Measurements from ENCODE around the gene EXOC2. TPM values are rescaled to one million over a fixed set of nuclear protein-coding genes. Genes with fewer than 3 reads are reported as not detected.
A peak's percentile ranks its signal among the peaks of the same experiment; 100 is the strongest.

Gene EXOC2
- total and polyA plus RNA-seq, 2 donors: 12.1 to 22.1 TPM

DNA sequence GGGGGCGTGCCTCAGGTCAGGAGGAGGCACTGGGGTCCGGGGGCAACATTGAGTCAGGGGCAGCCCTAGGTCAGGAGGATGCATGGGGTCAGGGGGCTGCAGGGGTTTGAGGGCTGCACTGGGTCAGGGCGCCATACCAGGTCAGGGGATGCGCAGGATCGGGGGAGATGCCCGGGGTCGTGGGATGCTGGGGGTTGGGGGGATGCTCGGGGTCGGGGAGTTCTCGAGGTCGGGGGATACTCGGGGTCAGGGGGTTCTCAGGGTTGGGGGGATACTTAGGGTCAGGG, 727 bp upstream of the EXOC2 start:
- Histone ChIP-seq H3K9me3 (ENCODE audit: control insufficient read depth in 2 of 2, insufficient read depth in 1 of 2, low read length in 1 of 2) (no peaks in the 10 kb centered on the region), H3K36me3 (ENCODE audit: control insufficient read depth in 2 of 2, insufficient read depth in 2 of 2, low read length in 1 of 2) (peaks cover 0 to 7% of the 10 kb centered on the region in 2 donors), H3K4me1 (ENCODE audit: control insufficient read depth in 2 of 2, insufficient read depth in 2 of 2, low read length in 2 of 2) (peaks cover 2 to 9% of the 10 kb centered on the region in 2 donors), H3K27ac (ENCODE audit: low read depth in 1 of 2, low read length in 1 of 2) (no peak overlapping the region), H3K4me3 (ENCODE audit: low read length in 2 of 2) (peak overlapping the region; percentile 74 to 93), H3K27me3 (ENCODE audit: control insufficient read depth in 2 of 2, insufficient read depth in 1 of 2, low read length in 1 of 2) (no peaks in the 10 kb centered on the region)
- 97% methylated on average over 12 of the region's 12 CpGs for WGBS
- no peak for DNase-seq (ENCODE audit: low read depth in 6 of 9, low spot score in 9 of 9)

DNA sequence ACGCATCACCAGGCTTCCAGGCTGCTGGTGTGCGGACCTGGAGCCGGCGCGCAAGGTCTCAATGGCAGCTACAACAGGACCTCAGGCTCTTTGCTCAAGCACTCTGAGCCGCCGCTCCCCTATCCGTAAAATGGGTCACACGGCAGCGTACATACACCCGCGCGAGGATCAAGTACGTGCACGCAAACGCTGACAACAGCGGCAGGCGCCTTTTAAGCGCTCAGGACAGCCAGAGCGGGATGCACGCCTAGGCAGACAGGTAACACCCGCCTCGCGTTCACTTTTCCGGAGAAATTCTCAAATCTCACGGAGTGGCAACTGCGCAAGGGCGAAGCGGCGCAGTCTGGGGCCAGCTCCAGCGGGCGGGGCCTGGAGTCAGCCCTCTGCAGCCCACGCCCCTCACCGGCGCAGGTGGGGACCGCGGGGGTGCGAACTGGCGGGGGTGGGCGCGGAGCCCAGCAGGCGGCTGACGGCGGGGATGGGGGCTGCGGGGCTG, 535 bp downstream of the EXOC2 start:
- Histone ChIP-seq H3K27ac (ENCODE audit: low read depth in 1 of 2, low read length in 1 of 2) (peak overlapping the region; percentile 68 to 93), H3K27me3 (ENCODE audit: control insufficient read depth in 2 of 2, insufficient read depth in 1 of 2, low read length in 1 of 2) (no peaks in the 10 kb centered on the region), H3K4me1 (ENCODE audit: control insufficient read depth in 2 of 2, insufficient read depth in 2 of 2, low read length in 2 of 2) (peaks cover 2 to 9% of the 10 kb centered on the region in 2 donors), H3K36me3 (ENCODE audit: control insufficient read depth in 2 of 2, insufficient read depth in 2 of 2, low read length in 1 of 2) (peaks cover 5 to 10% of the 10 kb centered on the region in 2 donors), H3K9me3 (ENCODE audit: control insufficient read depth in 2 of 2, insufficient read depth in 1 of 2, low read length in 1 of 2) (no peaks in the 10 kb centered on the region), H3K4me3 (ENCODE audit: low read length in 2 of 2) (peak overlapping the region; percentile 74 to 93)
- peak; percentile 40 to 85 (median 60) for DNase-seq (ENCODE audit: low read depth in 6 of 9, low spot score in 9 of 9)
- 2% methylated on average over 45 of the region's 45 CpGs for WGBS

DNA sequence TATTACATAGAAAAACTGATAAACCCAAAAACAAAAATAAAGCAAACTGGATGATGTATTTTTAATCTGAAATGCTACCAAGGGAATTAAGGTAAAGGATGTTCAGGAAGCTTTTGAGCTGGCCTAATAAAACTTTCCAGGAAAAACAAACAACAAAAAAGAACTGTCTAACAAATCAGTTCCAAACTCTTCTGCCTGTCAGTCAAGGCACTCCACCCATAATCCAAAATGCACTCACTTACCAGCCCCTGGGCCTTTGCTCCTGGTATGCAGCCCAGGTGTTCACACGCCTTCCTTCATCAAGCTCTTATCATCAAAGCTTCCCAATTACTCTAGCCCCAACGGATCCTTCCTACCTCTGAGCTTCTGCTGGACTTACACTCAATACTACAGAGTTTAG, 3.7 kb downstream of the EXOC2 start:
- DNase-seq (ENCODE audit: low read depth in 6 of 9, low spot score in 9 of 9): no peak
- Histone ChIP-seq H3K27me3 (ENCODE audit: control insufficient read depth in 2 of 2, insufficient read depth in 1 of 2, low read length in 1 of 2) (no peaks in the 10 kb centered on the region), H3K36me3 (ENCODE audit: control insufficient read depth in 2 of 2, insufficient read depth in 2 of 2, low read length in 1 of 2) (peaks cover 5 to 10% of the 10 kb centered on the region in 2 donors), H3K4me3 (ENCODE audit: low read length in 2 of 2) (no peak overlapping the region), H3K27ac (ENCODE audit: low read depth in 1 of 2, low read length in 1 of 2) (no peak overlapping the region), H3K9me3 (ENCODE audit: control insufficient read depth in 2 of 2, insufficient read depth in 1 of 2, low read length in 1 of 2) (no peaks in the 10 kb centered on the region), H3K4me1 (ENCODE audit: control insufficient read depth in 2 of 2, insufficient read depth in 2 of 2, low read length in 2 of 2) (peaks cover 2 to 12% of the 10 kb centered on the region in 2 donors)
- WGBS: 49% methylated on average over 2 of the region's 2 CpGs

DNA sequence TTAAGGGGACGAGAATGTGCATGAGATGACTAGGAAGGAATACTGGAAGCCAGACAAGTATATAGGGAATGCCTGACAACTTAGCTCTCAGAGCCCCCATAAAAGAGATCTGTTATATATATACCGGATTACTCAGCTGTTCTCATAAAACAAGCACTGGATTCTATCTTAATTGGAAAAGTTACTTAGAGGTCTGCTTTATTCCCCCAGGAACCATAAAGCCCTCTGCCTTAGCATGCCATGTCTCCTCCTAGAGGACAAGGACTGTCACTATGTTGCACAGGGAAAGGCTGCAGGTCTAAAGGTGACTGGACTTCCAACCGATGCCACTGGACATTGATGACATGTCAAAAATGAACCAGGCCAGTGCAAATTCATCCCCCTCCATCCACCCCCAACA, 6.4 kb downstream of the EXOC2 start:
- H3K4me3 ChIP-seq (ENCODE audit: low read length in 2 of 2): no peak overlapping the region
- H3K4me1 ChIP-seq (ENCODE audit: control insufficient read depth in 2 of 2, insufficient read depth in 2 of 2, low read length in 2 of 2): peaks cover 0 to 10% of the 10 kb centered on the region in 2 donors
- no peaks in the 10 kb centered on the region for H3K9me3 ChIP-seq (ENCODE audit: control insufficient read depth in 2 of 2, insufficient read depth in 1 of 2, low read length in 1 of 2)
- peaks cover 5 to 10% of the 10 kb centered on the region in 2 donors for H3K36me3 ChIP-seq (ENCODE audit: control insufficient read depth in 2 of 2, insufficient read depth in 2 of 2, low read length in 1 of 2)
- H3K27ac ChIP-seq (ENCODE audit: low read depth in 1 of 2, low read length in 1 of 2): no peak overlapping the region
- WGBS: 99% methylated on average over 3 of the region's 3 CpGs
- H3K27me3 ChIP-seq (ENCODE audit: control insufficient read depth in 2 of 2, insufficient read depth in 1 of 2, low read length in 1 of 2): no peaks in the 10 kb centered on the region
- DNase-seq (ENCODE audit: low read depth in 6 of 9, low spot score in 9 of 9): no peak

DNA sequence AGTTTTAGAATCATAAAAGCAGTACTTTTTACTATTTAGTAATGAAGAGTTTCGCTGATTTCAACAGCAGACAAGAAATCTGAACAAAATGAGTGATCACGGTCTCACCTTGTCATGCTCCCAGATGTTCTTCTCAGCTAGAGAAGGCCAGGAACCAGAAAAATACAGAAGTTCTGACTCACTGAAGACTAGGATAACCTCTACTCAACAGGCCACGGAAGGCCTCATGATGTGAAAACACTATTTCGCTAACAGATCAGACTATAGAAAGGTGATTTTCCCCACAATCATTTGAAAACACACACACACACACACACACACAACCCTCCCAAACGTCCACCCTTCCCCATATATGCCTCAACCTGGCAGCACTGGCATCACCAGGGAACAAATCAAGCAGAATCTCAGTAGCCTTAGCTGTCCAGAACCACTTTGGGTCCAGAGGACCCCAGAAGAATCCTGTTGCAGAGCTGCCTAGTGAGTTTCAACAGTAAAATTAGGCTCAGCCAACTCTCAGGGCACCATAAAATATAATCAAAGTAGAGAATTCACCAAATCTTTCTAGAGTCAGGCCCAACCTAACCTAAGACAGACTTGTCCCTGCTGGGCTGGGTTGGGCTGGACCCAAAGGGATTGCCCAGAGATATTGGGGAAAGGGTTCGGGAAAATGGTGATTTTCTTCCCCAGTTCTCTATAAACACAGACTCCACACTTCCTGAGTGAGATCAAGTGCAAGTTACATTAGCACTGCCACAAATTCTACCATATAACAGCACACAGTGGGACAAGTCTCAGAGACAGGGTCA, 7.9 kb downstream of the EXOC2 start:
- Histone ChIP-seq H3K4me3 (ENCODE audit: low read length in 2 of 2) (no peak overlapping the region), H3K36me3 (ENCODE audit: control insufficient read depth in 2 of 2, insufficient read depth in 2 of 2, low read length in 1 of 2) (peaks cover 5 to 10% of the 10 kb centered on the region in 2 donors), H3K27ac (ENCODE audit: low read depth in 1 of 2, low read length in 1 of 2) (no peak overlapping the region), H3K9me3 (ENCODE audit: control insufficient read depth in 2 of 2, insufficient read depth in 1 of 2, low read length in 1 of 2) (no peaks in the 10 kb centered on the region), H3K4me1 (ENCODE audit: control insufficient read depth in 2 of 2, insufficient read depth in 2 of 2, low read length in 2 of 2) (peaks cover 0 to 10% of the 10 kb centered on the region in 2 donors), H3K27me3 (ENCODE audit: control insufficient read depth in 2 of 2, insufficient read depth in 1 of 2, low read length in 1 of 2) (no peaks in the 10 kb centered on the region)
- 84% methylated on average over 6 of the region's 6 CpGs for WGBS
- no peak for DNase-seq (ENCODE audit: low read depth in 6 of 9, low spot score in 9 of 9)

DNA sequence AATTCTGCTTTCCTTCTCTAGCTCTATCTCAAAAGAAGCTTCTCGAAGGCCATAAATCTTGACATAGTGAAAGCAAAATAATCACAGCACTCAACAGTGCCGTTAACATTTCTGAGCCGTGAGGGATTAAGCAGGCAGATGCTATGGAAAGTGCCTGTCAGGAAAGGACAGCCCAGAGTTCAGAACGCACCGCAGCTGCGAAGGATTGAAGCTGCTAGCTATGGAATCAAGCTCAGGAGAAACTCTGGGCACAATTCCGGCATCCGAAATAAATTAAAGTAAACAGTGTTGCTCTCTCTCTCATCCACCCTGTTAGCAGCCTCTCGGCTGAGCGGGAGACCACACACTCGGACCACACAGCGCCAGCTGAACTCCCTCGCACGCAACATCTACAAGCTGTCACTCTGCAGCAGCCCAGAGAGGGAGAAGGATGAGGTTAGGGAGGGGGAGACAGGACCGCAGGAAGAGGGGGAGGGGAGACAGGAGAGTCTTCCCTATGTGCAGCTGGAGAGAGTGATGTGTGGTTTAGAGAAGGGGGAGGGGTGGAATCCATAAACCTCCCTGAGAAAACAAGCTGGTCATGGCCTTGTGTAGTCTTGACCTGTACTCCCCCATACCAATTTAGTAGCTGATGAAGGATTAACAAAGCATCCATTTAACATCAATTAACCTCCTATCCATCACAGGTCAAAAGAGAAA, 9.0 kb downstream of the EXOC2 start:
- Histone ChIP-seq H3K9me3 (ENCODE audit: control insufficient read depth in 2 of 2, insufficient read depth in 1 of 2, low read length in 1 of 2) (no peaks in the 10 kb centered on the region), H3K27me3 (ENCODE audit: control insufficient read depth in 2 of 2, insufficient read depth in 1 of 2, low read length in 1 of 2) (no peaks in the 10 kb centered on the region), H3K36me3 (ENCODE audit: control insufficient read depth in 2 of 2, insufficient read depth in 2 of 2, low read length in 1 of 2) (peaks cover 5% of the 10 kb centered on the region in 2 donors), H3K4me3 (ENCODE audit: low read length in 2 of 2) (no peak overlapping the region), H3K4me1 (ENCODE audit: control insufficient read depth in 2 of 2, insufficient read depth in 2 of 2, low read length in 2 of 2) (peaks cover 0 to 10% of the 10 kb centered on the region in 2 donors), H3K27ac (ENCODE audit: low read depth in 1 of 2, low read length in 1 of 2) (no peak overlapping the region)
- DNase-seq (ENCODE audit: low read depth in 6 of 9, low spot score in 9 of 9): peak in 2 of 9 donors; percentile 9 to 41
- WGBS: 57% methylated on average over 15 of the region's 15 CpGs

DNA sequence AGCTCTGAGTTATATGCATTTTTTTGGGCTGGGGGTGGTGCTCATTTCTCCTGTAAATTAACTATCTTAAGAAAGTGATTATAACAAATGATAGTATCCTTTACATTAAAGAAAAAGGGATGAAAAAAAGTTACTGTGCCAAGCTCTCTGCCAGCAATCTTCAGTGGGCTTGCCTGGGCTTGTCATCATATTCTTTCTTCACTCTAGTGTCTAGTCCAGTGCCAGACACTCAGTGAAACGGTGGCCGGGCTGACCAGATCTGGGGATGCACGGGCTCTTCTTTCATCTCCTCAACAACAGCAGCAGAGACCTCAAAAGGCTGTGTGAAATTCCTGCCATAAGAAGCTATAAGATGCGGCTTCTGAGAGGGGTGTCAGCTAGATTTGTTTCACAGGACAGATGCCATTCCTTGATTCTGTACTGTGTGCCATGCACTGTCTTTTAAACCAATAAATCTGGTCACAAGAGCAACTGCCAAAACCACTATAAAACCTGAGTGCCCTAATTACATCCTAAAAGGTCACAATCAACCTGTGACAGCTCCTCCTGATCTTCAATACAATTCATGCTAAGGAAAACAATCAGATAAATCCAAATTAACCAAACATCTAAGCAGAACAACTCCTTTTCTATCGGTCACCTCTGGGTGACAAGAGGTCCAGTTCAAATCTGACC, 12.1 kb downstream of the EXOC2 start:
- Histone ChIP-seq H3K9me3 (ENCODE audit: control insufficient read depth in 2 of 2, insufficient read depth in 1 of 2, low read length in 1 of 2) (no peaks in the 10 kb centered on the region), H3K36me3 (ENCODE audit: control insufficient read depth in 2 of 2, insufficient read depth in 2 of 2, low read length in 1 of 2) (no peaks in the 10 kb centered on the region), H3K4me3 (ENCODE audit: low read length in 2 of 2) (no peak overlapping the region), H3K4me1 (ENCODE audit: control insufficient read depth in 2 of 2, insufficient read depth in 2 of 2, low read length in 2 of 2) (peaks cover 0 to 10% of the 10 kb centered on the region in 2 donors), H3K27me3 (ENCODE audit: control insufficient read depth in 2 of 2, insufficient read depth in 1 of 2, low read length in 1 of 2) (no peaks in the 10 kb centered on the region), H3K27ac (ENCODE audit: low read depth in 1 of 2, low read length in 1 of 2) (no peak overlapping the region)
- WGBS: 96% methylated on average over 5 of the region's 5 CpGs
- DNase-seq (ENCODE audit: low read depth in 6 of 9, low spot score in 9 of 9): no peak

DNA sequence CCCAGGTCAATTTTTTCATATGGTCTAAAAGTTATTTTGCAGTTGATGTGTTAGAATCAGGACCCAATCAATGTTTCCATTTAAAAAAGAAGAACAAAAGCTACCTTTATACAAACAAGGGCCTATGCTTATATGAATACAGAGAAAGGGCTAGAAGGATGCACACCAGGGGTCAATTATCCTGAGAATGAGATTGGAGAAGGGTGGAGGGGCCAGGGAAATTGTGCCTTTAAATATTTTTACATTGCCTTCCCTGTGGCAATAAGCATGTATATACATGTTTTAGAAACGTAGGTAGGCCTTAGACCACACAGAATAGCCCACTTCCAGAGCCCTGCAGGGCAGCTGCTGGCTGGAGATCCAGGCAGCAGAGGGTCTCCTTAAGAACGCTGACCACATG, 12.7 kb downstream of the EXOC2 start:
- 88% methylated on average over 2 of the region's 2 CpGs for WGBS
- Histone ChIP-seq H3K4me1 (ENCODE audit: control insufficient read depth in 2 of 2, insufficient read depth in 2 of 2, low read length in 2 of 2) (peaks cover 0 to 10% of the 10 kb centered on the region in 2 donors), H3K27me3 (ENCODE audit: control insufficient read depth in 2 of 2, insufficient read depth in 1 of 2, low read length in 1 of 2) (no peaks in the 10 kb centered on the region), H3K9me3 (ENCODE audit: control insufficient read depth in 2 of 2, insufficient read depth in 1 of 2, low read length in 1 of 2) (no peaks in the 10 kb centered on the region), H3K36me3 (ENCODE audit: control insufficient read depth in 2 of 2, insufficient read depth in 2 of 2, low read length in 1 of 2) (no peaks in the 10 kb centered on the region), H3K4me3 (ENCODE audit: low read length in 2 of 2) (no peak overlapping the region), H3K27ac (ENCODE audit: low read depth in 1 of 2, low read length in 1 of 2) (no peak overlapping the region)
- no peak for DNase-seq (ENCODE audit: low read depth in 6 of 9, low spot score in 9 of 9)

DNA sequence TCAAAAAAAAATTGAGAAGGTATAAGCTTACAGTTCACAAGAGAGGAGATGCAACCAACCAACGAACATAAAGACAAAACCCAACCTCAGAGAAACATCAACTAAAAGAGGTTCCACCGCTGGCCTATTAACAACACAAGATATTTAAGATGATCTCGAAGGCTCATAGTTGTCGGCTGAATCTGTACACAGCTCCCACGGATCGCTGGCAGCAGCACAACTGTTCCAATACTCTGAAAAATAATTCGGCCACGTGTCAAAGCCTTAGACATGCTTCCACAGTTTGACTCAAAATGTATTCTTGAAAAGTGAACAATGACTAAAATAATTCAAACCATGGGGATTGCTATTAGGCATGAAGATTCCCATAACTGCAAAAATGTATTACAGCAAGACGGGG, 13.7 kb downstream of the EXOC2 start:
- H3K4me1 ChIP-seq (ENCODE audit: control insufficient read depth in 2 of 2, insufficient read depth in 2 of 2, low read length in 2 of 2): peaks cover 0 to 6% of the 10 kb centered on the region in 2 donors
- no peak overlapping the region for H3K4me3 ChIP-seq (ENCODE audit: low read length in 2 of 2)
- H3K36me3 ChIP-seq (ENCODE audit: control insufficient read depth in 2 of 2, insufficient read depth in 2 of 2, low read length in 1 of 2): no peaks in the 10 kb centered on the region
- no peak overlapping the region for H3K27ac ChIP-seq (ENCODE audit: low read depth in 1 of 2, low read length in 1 of 2)
- DNase-seq (ENCODE audit: low read depth in 6 of 9, low spot score in 9 of 9): no peak
- no peaks in the 10 kb centered on the region for H3K27me3 ChIP-seq (ENCODE audit: control insufficient read depth in 2 of 2, insufficient read depth in 1 of 2, low read length in 1 of 2)
- 92% methylated on average over 9 of the region's 9 CpGs for whole genome bisulfite sequencing
- H3K9me3 ChIP-seq (ENCODE audit: control insufficient read depth in 2 of 2, insufficient read depth in 1 of 2, low read length in 1 of 2): no peaks in the 10 kb centered on the region

Data from thymus (tissue), 11 donors.